ENCODE data around the gene TMEM132E.

Gene TMEM132E

GRCh38 chr17:34601416-34601815 is 22.0 kb downstream of the TMEM132E start:
- DNase-seq (ENCODE audit: low read depth in 3 of 3): no peak

- no peak for DNase-seq (ENCODE audit: low read depth in 3 of 3)
Measured at GRCh38 chr17:34603974-34604373, 24.6 kb downstream of the TMEM132E start.

GRCh38 chr17:34606763-34607162 is 27.4 kb downstream of the TMEM132E start:
- no peak for DNase-seq (ENCODE audit: low read depth in 3 of 3)

- no peak for DNase-seq (ENCODE audit: low read depth in 3 of 3)
Measured at GRCh38 chr17:34607917-34608316, 28.5 kb downstream of the TMEM132E start.

DNA sequence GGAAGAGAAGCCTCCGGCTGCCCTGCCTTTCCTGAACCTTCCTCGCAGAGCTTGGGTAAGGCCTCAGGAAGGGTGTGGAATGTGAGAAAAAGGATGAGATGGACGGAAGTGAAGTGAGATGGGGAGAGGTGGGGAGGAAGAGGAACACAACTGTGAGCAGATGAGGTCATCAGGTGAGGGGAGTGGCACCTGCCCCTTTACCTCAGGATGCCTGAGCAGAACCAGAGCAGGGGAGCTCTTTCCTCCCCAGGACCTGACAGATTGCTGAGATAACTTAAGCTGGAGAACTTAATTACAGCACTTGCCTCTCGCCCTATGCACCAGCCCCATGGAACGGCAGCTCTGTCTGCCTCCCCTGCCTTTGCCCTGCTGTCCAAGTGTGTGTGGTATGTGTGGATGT is 29.8 kb downstream of the TMEM132E start:
- no peak for DNase-seq (ENCODE audit: low read depth in 3 of 3)

DNA sequence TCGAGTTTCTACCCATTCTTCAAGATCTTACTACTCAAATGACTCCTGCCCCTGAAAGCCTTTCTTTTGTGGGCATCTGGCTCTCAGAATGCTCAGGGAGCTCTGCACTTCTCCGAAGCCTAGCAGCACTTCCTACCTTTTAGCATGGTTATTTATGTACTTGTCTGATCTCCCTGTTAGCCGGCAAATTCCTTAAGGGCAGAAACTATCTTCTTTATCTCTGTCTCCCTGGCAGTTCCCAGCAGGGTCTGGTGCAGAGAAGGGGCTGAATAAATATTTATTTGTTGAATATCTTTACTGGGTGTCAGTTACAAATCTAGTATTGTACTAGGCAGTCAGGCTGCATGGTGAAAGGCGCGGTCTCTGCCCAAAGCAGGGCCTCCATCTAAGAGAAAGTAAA is 30.7 kb downstream of the TMEM132E start:
- no peak for DNase-seq (ENCODE audit: low read depth in 3 of 3)

- no peak for DNase-seq (ENCODE audit: low read depth in 3 of 3)
Measured at GRCh38 chr17:34610506-34610905, 31.1 kb downstream of the TMEM132E start.

GRCh38 chr17:34613064-34614019 is 34.0 kb downstream of the TMEM132E start:
- no peak for DNase-seq (ENCODE audit: low read depth in 3 of 3)

GRCh38 chr17:34614698-34615097 is 35.3 kb downstream of the TMEM132E start:
- no peak for DNase-seq (ENCODE audit: low read depth in 3 of 3)

DNA sequence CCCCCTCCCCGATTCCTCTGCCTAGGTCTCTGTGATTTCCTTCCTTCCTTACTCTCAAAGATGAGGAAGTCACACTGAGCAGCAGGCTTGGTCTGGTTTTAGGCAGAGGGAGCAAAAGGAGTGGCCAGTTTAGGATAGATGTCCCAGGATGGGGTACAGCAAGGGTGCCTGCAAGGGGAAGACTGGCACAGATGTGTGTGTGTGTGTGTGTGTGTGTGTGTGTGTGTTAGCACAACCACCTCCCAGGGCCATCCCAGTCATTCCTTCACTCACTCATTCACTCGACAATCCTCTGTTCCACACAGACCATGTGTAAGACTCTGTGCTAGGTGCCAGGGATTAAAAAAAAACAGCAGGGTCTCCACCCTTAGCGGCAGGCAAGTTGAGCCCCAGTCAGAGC is 35.9 kb downstream of the TMEM132E start:
- DNase-seq (ENCODE audit: low read depth in 3 of 3): no peak

DNA sequence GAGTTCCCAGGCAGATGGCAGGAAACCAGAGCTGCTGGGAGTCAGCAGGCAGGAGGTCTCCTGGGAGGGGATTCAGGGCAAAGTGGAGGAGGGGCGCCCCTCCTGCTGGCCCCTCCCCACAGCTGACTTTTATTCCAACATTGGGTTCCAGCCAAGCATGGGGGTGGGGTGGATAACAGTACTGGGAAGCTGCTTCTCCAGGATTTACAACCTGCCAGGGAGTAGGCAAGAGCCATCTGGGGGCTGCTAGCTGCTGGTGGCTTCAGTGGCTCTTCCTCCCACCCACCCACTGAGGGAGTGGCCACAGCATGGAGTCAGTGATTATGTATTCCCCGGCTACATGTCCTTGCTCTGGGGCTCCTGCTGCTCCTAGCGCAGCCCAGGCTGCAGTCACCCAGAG is 36.8 kb downstream of the TMEM132E start:
- no peak for DNase-seq (ENCODE audit: low read depth in 3 of 3)

DNA sequence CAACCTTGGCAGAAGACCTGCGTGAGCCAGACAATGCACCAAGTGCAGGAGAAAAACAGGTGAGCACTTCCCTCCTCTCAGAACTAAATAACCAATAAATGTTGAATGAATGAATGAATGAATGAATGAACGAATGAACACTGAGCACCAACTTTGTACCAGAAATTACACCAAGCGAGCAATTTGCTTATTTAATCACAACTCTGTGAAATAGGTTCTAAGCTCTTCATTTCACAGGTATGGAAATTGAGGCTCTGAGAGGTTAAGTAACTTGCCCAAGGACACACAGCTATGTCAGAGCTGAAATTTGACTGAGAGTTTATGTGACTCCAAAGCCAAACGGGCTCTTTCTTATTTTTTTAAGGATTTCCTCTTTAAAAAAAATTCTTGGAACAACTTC is 38.0 kb downstream of the TMEM132E start:
- no peak for DNase-seq (ENCODE audit: low read depth in 3 of 3)

- no peak for DNase-seq (ENCODE audit: low read depth in 3 of 3)
Measured at GRCh38 chr17:34619687-34620217, 40.4 kb downstream of the TMEM132E start.

- no peak for DNase-seq (ENCODE audit: low read depth in 3 of 3)
Measured at GRCh38 chr17:34620458-34620857, 41.1 kb downstream of the TMEM132E start.

- DNase-seq (ENCODE audit: low read depth in 3 of 3): no peak
Measured at GRCh38 chr17:34622862-34623623, 43.7 kb downstream of the TMEM132E start.

- no peak for DNase-seq (ENCODE audit: low read depth in 3 of 3)
Measured at GRCh38 chr17:34623856-34624766, 44.7 kb downstream of the TMEM132E start.

GRCh38 chr17:34624767-34625383 is 45.5 kb downstream of the TMEM132E start:
- no peak for DNase-seq (ENCODE audit: low read depth in 3 of 3)

DNA sequence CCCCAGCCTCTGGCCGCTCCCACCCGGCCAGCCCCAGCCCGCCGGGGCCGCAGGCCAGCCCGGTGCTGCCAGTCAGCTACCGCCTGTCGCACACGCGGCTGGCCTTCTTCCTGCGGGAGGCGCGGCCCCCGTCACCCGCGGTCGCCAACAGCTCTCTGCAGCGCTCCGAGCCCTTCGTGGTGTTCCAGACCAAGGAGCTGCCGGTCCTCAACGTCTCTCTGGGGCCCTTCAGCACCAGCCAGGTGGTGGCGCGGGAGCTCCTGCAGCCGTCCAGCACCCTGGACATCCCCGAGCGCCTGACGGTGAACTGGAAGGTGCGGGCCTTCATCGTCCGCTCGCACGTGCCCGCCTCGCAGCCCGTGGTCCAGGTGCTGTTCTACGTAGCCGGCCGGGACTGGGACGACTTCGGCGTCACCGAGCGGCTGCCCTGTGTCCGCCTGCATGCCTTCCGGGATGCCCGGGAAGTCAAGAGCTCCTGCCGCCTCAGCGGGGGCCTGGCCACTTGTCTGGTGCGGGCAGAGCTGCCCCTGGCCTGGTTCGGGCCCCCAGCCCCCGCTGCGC is 46.8 kb downstream of the TMEM132E start:
- no peak for DNase-seq (ENCODE audit: low read depth in 3 of 3)

DNA sequence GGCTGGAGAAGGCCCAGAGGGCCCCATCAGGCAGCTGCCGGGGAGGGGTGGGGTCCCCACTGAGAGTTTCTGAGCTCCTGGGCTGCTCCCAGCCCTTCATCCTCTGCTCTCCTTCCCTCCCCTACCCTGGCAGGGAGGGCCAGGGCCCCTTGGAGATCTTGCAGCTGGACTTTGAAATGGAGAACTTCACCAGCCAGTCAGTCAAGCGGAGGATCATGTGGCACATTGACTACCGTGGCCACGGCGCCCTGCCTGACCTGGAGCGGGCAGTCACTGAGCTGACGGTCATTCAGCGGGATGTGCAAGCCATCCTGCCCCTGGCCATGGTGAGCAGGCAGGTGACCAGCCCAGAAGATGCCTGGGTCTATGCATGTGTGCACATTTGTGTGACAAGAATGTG is 49.5 kb downstream of the TMEM132E start:
- DNase-seq (ENCODE audit: low read depth in 3 of 3): no peak

GRCh38 chr17:34633351-34633750 is 54.0 kb downstream of the TMEM132E start:
- no peak for DNase-seq (ENCODE audit: low read depth in 3 of 3)

DNA sequence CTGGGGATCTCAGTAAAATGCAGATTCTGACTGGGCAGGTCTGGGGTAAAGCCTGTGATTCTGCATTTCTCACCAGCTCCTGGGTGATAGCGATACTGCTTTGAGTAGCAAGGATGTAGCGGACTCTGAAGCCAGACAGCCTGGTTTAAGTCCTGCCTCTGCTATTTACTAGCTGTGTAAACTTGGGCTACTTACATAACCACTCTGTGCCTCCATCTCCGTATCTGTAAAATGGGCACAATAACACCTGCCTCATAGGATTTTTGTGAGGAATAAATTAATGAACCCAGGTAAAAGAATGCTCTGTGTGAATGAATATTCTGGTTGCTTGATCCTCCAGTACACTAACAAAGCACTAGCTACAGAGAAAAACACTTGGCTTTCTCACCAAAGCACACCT is 54.4 kb downstream of the TMEM132E start:
- DNase-seq (ENCODE audit: low read depth in 3 of 3): no peak

Measured in stimulated activated CD4-positive, alpha-beta T cell treated with anti-CD3 and anti-CD28 coated beads, TNF-alpha, amount 100 ng/mL, for 4 hours (primary cell).